OCI-LY1 (cell line): Measurements from ENCODE around the gene CCND1.

Experiments
- H2AFZ ChIP-seq: fragments of 200-600 bp; sonication (generic), shearing (Covaris generic); 2 replicates; pipeline ENCODE4 v1.6.0; 2014; ENCODE audit warnings: antibody characterized with exemption, mild to moderate bottlenecking, low read length
- H3F3A ChIP-seq: fragments of 200-600 bp; sonication (generic), shearing (Covaris generic); 2 replicates; pipeline ENCODE4 v1.6.0; 2014; ENCODE audit warnings: mild to moderate bottlenecking, antibody characterized with exemption, low read length, moderate library complexity; ENCODE audit not compliant: insufficient read depth
- H3K27ac ChIP-seq: fragments of 200-600 bp; sonication (generic); 2 replicates; pipeline ENCODE4 v1.5.1; 2014; ENCODE audit warnings: low read length, mixed run types, mild to moderate bottlenecking, low read depth; ENCODE audit not compliant: poor library complexity, severe bottlenecking
- H3K27me3 ChIP-seq: fragments of 200-600 bp; sonication (generic); 2 replicates; pipeline ENCODE4 v1.6.0; 2014; ENCODE audit warnings: antibody characterized with exemption, mild to moderate bottlenecking, low read length, moderate library complexity; ENCODE audit not compliant: insufficient read depth
- H3K36me3 ChIP-seq: fragments of 200-600 bp; sonication (generic); 2 replicates; pipeline ENCODE4 v1.6.1; 2014; ENCODE audit warnings: mild to moderate bottlenecking, antibody characterized with exemption, low read length, moderate library complexity, mixed read lengths; ENCODE audit not compliant: insufficient read depth
- H3K4me1 ChIP-seq: fragments of 200-600 bp; sonication (generic); 2 replicates; pipeline ENCODE4 v1.5.1; 2014; ENCODE audit warnings: mild to moderate bottlenecking, low read length, moderate library complexity; ENCODE audit not compliant: insufficient read depth, severe bottlenecking
- H3K4me2 ChIP-seq: fragments of 200-600 bp; sonication (generic), shearing (Covaris generic); 2 replicates; pipeline ENCODE4 v1.6.1; 2014; ENCODE audit warnings: low read length
- H3K4me3 ChIP-seq: fragments of 200-600 bp; sonication (generic); 2 replicates; pipeline ENCODE4 v1.5.1; 2014; ENCODE audit warnings: low read length, low read depth, mild to moderate bottlenecking, mixed read lengths; ENCODE audit not compliant: poor library complexity, severe bottlenecking
- H3K79me2 ChIP-seq: fragments of 200-600 bp; shearing (Covaris generic); 2 replicates; pipeline ENCODE4 v1.6.1; 2016; ENCODE audit warnings: mixed run types, low read length, mixed read lengths; ENCODE audit not compliant: insufficient read depth
- H3K9ac ChIP-seq: fragments of 200-600 bp; sonication (generic), shearing (Covaris generic); 2 replicates; pipeline ENCODE4 v1.6.1; 2014; ENCODE audit warnings: mild to moderate bottlenecking, low read length, mixed read lengths
- H3K9me2 ChIP-seq: fragments of 200-600 bp; sonication (generic), shearing (Covaris generic); 2 replicates; pipeline ENCODE4 v1.6.1; 2014; ENCODE audit warnings: low read depth, mild to moderate bottlenecking, low read length, mixed read lengths
- H3K9me3 ChIP-seq: fragments of 200-600 bp; shearing (Covaris generic); 2 replicates; pipeline ENCODE4 v1.6.1; 2014; ENCODE audit warnings: low read length, mixed read lengths
- H4K20me1 ChIP-seq: fragments of 200-600 bp; sonication (generic), shearing (Covaris generic); 2 replicates; pipeline ENCODE4 v1.6.0; 2016; ENCODE audit warnings: mild to moderate bottlenecking, low read length; ENCODE audit not compliant: insufficient read depth
- EZH2 ChIP-seq: fragments of 200-600 bp; sonication (generic), shearing (Covaris generic); IDR thresholded peaks from 2 replicates; pipeline ENCODE4 v1.8.0; 2017; ENCODE audit warnings: borderline replicate concordance, mixed run types, mild to moderate bottlenecking, antibody characterized with exemption, low read length, moderate library complexity, mixed read lengths
- TF ChIP-seq, protein P1 (sequence below): fragments of 200-600 bp; sonication (generic), shearing (Covaris generic); IDR thresholded peaks from 2 replicates; pipeline ENCODE4 v1.5.1; 2017; ENCODE audit warnings: mild to moderate bottlenecking, antibody characterized with exemption, low read length, moderate library complexity, mixed read lengths

The CCND1 gene

DNA sequence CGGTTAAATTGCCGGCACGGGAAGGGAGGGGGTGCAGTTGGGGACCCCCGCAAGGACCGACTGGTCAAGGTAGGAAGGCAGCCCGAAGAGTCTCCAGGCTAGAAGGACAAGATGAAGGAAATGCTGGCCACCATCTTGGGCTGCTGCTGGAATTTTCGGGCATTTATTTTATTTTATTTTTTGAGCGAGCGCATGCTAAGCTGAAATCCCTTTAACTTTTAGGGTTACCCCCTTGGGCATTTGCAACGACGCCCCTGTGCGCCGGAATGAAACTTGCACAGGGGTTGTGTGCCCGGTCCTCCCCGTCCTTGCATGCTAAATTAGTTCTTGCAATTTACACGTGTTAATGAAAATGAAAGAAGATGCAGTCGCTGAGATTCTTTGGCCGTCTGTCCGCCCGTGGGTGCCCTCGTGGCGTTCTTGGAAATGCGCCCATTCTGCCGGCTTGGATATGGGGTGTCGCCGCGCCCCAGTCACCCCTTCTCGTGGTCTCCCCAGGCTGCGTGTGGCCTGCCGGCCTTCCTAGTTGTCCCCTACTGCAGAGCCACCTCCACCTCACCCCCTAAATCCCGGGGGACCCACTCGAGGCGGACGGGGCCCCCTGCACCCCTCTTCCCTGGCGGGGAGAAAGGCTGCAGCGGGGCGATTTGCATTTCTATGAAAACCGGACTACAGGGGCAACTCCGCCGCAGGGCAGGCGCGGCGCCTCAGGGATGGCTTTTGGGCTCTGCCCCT is 529 bp upstream of the CCND1 start:
- no peaks in the 10 kb centered on the region for H3K4me1 ChIP-seq
- no peaks in the 10 kb centered on the region for H3K9me2 ChIP-seq
- no peak overlapping the region for H3K9ac ChIP-seq
- H3K27me3 ChIP-seq: no peaks in the 10 kb centered on the region
- no peaks in the 10 kb centered on the region for H3K79me2 ChIP-seq
- no peaks in the 10 kb centered on the region for H3F3A ChIP-seq
- no peaks in the 10 kb centered on the region for H3K9me3 ChIP-seq
- no peaks in the 10 kb centered on the region for H3K36me3 ChIP-seq
- no peak overlapping the region for H3K4me3 ChIP-seq
- no peak overlapping the region for H2AFZ ChIP-seq
- TF ChIP-seq, protein P1, sequence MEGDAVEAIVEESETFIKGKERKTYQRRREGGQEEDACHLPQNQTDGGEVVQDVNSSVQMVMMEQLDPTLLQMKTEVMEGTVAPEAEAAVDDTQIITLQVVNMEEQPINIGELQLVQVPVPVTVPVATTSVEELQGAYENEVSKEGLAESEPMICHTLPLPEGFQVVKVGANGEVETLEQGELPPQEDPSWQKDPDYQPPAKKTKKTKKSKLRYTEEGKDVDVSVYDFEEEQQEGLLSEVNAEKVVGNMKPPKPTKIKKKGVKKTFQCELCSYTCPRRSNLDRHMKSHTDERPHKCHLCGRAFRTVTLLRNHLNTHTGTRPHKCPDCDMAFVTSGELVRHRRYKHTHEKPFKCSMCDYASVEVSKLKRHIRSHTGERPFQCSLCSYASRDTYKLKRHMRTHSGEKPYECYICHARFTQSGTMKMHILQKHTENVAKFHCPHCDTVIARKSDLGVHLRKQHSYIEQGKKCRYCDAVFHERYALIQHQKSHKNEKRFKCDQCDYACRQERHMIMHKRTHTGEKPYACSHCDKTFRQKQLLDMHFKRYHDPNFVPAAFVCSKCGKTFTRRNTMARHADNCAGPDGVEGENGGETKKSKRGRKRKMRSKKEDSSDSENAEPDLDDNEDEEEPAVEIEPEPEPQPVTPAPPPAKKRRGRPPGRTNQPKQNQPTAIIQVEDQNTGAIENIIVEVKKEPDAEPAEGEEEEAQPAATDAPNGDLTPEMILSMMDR: no peak
- no peak for TF ChIP-seq EZH2
- no peak overlapping the region for H3K4me2 ChIP-seq
- no peak overlapping the region for H3K27ac ChIP-seq
- H4K20me1 ChIP-seq: no peaks in the 10 kb centered on the region

DNA sequence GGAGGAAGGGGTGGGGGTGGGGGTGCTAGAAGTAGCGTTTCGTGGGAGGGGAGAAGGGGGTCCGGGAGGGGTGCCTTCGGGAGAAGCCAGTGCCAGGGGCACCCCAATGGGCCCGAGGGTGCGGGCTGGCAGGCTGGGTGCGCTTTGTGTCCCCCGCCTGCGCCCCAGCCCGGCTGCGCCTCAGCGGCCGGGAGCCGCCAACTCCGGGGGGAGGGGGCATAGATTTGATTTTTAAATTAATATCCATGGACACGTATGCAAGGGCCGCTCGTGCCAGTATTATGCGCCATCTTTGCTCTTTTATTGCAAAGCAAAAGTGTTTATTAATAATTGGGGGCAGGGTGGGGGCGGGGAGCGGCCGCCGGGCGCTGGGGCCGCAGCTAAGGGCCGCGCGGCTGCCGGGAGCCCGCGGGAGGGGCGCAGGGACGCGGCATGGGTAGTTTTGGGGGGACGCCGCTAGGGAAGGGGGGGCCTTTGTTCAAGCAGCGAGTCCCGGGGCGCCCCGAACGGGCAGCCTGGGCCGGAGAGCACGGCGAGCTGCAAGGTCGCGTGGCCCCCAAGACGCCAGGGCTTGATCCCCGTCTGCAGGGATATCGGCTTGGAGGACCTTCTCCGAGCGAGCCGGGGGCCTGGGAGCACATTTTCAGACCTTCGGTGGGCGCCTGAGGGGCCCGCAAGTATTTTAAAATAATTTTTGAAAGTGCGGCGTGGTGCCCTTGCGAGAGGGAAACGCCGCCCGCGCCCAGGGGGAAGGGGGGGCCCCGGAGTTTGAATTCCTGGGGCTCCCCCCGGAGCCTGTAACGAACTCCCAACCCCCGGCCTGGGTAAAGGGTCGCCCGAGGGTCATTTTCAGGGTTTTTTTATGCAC is 959 bp downstream of the CCND1 start:
- Histone ChIP-seq H3K9me2 (no peaks in the 10 kb centered on the region), H3K4me3 (peak overlapping the region; percentile 19), H3K36me3 (no peaks in the 10 kb centered on the region), H3K79me2 (no peaks in the 10 kb centered on the region), H3K9me3 (no peaks in the 10 kb centered on the region), H3K27me3 (no peaks in the 10 kb centered on the region), H3K4me2 (no peak overlapping the region), H4K20me1 (no peaks in the 10 kb centered on the region), H3K27ac (no peak overlapping the region), H3K4me1 (no peaks in the 10 kb centered on the region), H3K9ac (no peak overlapping the region), H3F3A (no peaks in the 10 kb centered on the region), H2AFZ (no peak overlapping the region)
- no peak for TF ChIP-seq EZH2

DNA sequence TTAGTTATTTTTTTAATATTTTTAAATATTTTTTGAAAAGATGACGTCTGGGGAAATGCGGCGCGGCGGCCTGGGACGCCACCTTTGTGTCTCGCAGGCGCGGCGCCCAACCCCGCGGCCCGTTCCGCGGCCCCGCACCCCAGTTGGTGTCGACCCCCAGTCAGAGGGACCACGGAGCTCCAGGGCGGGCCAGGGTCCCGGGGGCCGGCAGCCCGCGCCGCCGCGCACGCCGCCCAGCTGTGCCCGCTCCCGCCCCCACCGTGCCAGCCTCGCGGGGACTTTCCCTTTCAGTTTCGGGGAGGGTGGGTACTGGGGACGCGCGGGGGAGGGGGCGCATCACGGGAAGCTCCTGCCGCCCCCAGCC is 1.6 kb downstream of the CCND1 start:
- H3K79me2 ChIP-seq: no peaks in the 10 kb centered on the region
- no peaks in the 10 kb centered on the region for H3K27me3 ChIP-seq

More for the DNA sequence above, 1.6 kb downstream of the CCND1 start:
- no peaks in the 10 kb centered on the region for H3F3A ChIP-seq
- no peak overlapping the region for H2AFZ ChIP-seq
- H4K20me1 ChIP-seq: no peaks in the 10 kb centered on the region
- TF ChIP-seq EZH2: no peak
- TF ChIP-seq, protein P1: no peak
- no peak overlapping the region for H3K27ac ChIP-seq
- H3K9me3 ChIP-seq: no peaks in the 10 kb centered on the region
- H3K4me1 ChIP-seq: no peaks in the 10 kb centered on the region
- H3K36me3 ChIP-seq: no peaks in the 10 kb centered on the region
- H3K4me3 ChIP-seq: peak overlapping the region; percentile 45
- H3K4me2 ChIP-seq: peak overlapping the region; percentile 65; the same call in 1 of the 2 replicates
- H3K9ac ChIP-seq: no peak overlapping the region
- H3K9me2 ChIP-seq: no peaks in the 10 kb centered on the region
